GM21737 (cell line): Measurements from ENCODE around the gene AEBP1.

Experiments used
- ATAC-seq: cut with Tn5 transposase; IDR thresholded peaks from one replicate; pipeline ENCODE4 v1.9.1; 2021; ENCODE audit warnings: mild to moderate bottlenecking, moderate library complexity; ENCODE audit not compliant: unreplicated experiment

Gene AEBP1

GRCh38 chr7:44103566-44103922, 601 bp upstream of the AEBP1 start:
- no peak for ATAC-seq

- ATAC-seq: no peak
Measured at GRCh38 chr7:44104860-44105771, 971 bp downstream of the AEBP1 start.

GRCh38 chr7:44105832-44106231, 1.7 kb downstream of the AEBP1 start:
- ATAC-seq: no peak

DNA sequence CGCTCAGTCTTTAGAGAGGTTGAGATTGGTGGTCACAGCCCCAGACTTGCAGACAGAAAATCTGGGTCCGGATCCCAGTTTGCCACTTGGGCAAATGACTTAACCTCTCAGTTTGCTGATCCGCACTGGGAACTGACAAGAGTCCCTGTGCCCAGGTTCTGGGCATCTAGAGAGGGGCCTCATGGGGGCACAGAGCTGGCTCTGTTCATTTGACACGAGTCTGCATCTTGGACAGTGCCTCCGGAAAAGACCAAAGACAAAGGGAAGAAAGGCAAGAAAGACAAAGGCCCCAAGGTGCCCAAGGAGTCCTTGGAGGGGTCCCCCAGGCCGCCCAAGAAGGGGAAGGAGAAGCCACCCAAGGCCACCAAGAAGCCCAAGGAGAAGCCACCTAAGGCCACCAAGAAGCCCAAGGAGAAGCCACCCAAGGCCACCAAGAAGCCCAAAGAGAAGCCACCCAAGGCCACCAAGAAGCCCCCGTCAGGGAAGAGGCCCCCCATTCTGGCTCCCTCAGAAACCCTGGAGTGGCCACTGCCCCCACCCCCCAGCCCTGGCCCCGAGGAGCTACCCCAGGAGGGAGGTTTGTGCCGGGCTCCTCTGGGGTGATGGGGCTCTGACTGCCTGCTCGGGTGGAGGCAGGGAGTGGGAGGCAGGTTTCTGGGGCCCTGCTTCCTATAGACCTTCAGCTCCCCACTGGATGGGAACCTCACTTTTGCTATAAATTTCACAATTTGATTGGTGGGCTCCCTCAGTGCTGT, 2.3 kb downstream of the AEBP1 start:
- no peak for ATAC-seq

DNA sequence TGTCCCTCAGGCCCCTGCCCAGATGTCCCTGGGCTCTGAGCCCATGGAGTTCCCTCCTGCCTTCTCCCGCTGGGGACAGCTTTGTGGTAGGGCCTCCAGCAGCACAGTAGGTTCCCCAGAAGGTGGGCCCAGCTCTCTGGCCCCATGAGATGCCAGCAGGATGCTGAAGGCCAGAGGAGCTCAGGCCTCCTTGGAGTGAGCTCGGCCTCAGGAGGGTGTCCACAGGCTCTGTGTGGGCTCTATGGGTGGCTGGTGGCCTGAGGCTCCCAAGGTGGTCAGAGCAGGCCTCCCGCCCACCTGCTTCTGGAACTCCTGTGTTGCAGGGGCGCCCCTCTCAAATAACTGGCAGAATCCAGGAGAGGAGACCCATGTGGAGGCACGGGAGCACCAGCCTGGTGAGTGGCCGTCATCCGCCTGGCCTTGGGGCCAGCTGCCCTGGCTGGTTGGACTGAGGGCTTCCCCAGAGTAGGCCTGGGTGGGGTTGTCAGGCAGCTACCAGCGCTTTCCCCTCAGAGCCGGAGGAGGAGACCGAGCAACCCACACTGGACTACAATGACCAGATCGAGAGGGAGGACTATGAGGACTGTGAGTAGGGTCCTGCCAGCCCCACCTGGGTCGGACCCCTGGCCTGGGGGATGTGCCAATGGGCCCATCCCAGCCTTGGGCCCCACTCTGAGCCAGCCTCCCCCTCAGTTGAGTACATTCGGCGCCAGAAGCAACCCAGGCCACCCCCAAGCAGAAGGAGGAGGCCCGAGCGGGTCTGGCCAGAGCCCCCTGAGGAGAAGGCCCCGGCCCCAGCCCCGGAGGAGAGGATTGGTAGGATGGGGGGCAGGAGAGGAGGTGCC, 3.2 kb downstream of the AEBP1 start:
- no peak for ATAC-seq

GRCh38 chr7:44107961-44108767, 4.0 kb downstream of the AEBP1 start:
- no peak for ATAC-seq

GRCh38 chr7:44108768-44109750, 4.9 kb downstream of the AEBP1 start:
- ATAC-seq: no peak

DNA sequence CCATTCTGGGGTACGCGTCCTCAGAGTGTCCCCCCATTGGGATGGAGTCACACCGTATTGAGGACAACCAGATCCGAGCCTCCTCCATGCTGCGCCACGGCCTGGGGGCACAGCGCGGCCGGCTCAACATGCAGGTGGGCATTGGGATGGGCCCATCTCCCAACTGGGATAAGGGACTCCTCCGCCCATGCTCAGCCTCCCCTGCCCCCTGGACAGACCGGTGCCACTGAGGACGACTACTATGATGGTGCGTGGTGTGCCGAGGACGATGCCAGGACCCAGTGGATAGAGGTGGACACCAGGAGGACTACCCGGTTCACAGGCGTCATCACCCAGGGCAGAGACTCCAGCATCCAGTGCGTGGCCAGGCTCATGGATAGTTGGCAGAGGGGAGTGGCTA, 5.8 kb downstream of the AEBP1 start:
- no peak for ATAC-seq

GRCh38 chr7:44110719-44111635, 6.8 kb downstream of the AEBP1 start:
- no peak for ATAC-seq

DNA sequence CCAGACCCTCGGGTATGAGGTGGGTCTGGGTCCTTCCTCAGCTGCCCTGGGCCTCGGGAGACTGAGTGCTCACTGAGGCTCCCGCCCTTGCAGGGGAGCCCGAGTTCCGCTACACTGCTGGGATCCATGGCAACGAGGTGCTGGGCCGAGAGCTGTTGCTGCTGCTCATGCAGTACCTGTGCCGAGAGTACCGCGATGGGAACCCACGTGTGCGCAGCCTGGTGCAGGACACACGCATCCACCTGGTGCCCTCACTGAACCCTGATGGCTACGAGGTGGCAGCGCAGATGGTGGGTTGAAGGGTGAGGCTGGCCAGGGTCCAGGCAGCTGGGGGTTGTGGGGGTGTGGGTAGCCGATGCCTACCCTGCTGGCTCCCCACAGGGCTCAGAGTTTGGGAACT, 7.6 kb downstream of the AEBP1 start:
- no peak for ATAC-seq

- no peak for ATAC-seq
Measured at GRCh38 chr7:44112231-44112996, 8.3 kb downstream of the AEBP1 start.

- no peak for ATAC-seq
Measured at GRCh38 chr7:44112997-44113763, 9.0 kb downstream of the AEBP1 start.

GRCh38 chr7:44113764-44114354, 9.7 kb downstream of the AEBP1 start:
- ATAC-seq: no peak

- no peak for ATAC-seq
Measured at GRCh38 chr7:44114586-44115310, 10.6 kb downstream of the AEBP1 start.

DNA sequence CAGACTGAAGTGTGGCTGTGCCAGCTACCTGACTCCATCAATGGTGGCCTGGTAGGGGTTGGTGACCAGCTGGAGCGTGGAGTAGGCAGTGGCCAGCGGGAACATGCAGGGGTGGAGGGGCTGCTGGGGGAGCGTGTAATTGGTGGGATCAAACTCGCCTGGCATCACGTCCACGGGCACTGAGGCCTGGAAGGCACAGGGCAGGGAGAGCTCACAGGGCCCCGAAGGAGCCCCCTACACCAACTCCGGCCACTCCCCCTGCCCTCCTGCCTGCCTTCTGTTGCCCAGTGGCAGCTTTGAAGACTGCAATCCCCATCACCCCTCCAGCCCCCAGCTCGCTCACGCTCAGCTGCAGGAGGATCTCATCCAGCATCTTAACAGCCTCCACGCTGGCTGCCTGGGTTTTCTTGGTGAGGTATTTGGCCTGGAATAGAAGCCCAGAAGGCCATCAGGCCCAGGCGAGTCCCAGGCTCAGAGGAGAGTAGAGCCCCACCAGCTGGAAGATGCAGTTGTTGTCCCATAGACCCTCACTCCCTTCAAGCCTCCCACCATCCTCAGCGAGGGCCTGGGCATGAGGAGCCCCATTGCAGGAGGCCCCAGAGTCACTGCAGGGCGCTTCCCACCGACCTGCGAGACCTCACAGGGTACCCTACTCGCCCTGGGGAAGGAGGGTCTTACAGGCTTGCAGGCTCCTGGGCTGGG, 12.1 kb downstream of the AEBP1 start:
- no peak for ATAC-seq
